Panc1 (cell line): ENCODE measurements around the gene ENTREP1. TPM values are rescaled to one million over a fixed set of nuclear protein-coding genes. Genes with fewer than 3 reads are reported as not detected.

ENCODE experiments used
- ATAC-seq: fragments of 200-7000 bp; cut with Tn5 transposase; 2 replicates; pipeline ENCODE4 v1.9.1; 2020; ENCODE audit warnings: mild to moderate bottlenecking, moderate library complexity
- Bru-seq: library from RNA; stranded (reverse); fragments of 400-500 nt; gene quantifications from one replicate; lab custom pipeline; 2021; lab: Mats Ljungman, UMichigan
- BruChase-seq, 2 experiments: library from RNA; stranded (reverse); fragments of 400-500 nt; gene quantifications; one replicate each; lab custom pipeline; 2021; lab: Mats Ljungman, UMichigan
- BruUV-seq: library from RNA; stranded (reverse); fragments of 400-500 nt; replicated peaks from 2 replicates; lab custom pipeline; 2021; lab: Mats Ljungman, UMichigan
- CTCF ChIA-PET: fragments of 300-600 bp; sonication (Branson Sonifier 250); formaldehyde crosslinking; loops from one replicate; lab custom pipeline; 2022; ENCODE audit warnings: antibody characterized with exemption; lab: Charles Lee
- POLR2A ChIA-PET: fragments of 300-600 bp; sonication (Branson Sonifier 250); formaldehyde crosslinking; loops from one replicate; lab custom pipeline; 2022; ENCODE audit warnings: antibody characterized with exemption; lab: Charles Lee
- DNase-seq: peaks from one replicate; pipeline ENCODE4 v3.0.0-alpha.2; 2010; ENCODE audit warnings: low read depth, low spot score
- H3K27ac ChIP-seq: 2 replicates; pipeline ENCODE4 v1.5.1; 2011; ENCODE audit warnings: mild to moderate bottlenecking, low read length, inconsistent platforms
- H3K27me3 ChIP-seq: fragments of 200-500 bp; sonication (Bioruptor generic); 2 replicates; pipeline ENCODE4 v1.6.0; 2014; ENCODE audit warnings: low read length, inconsistent platforms; ENCODE audit not compliant: control insufficient read depth, insufficient read depth
- H3K36me3 ChIP-seq: fragments of 200-500 bp; sonication (Bioruptor generic); 2 replicates; pipeline ENCODE4 v1.5.1; 2014; ENCODE audit warnings: inconsistent platforms, mild to moderate bottlenecking, low read length, moderate library complexity; ENCODE audit not compliant: control insufficient read depth, insufficient read depth
- H3K4me1 ChIP-seq: 2 replicates; pipeline ENCODE4 v1.5.1; 2011; ENCODE audit warnings: inconsistent platforms, mild to moderate bottlenecking, low read length, moderate library complexity; ENCODE audit not compliant: control insufficient read depth, insufficient read depth
- H3K4me3 ChIP-seq, 2 experiments: 2 replicates each; pipeline ENCODE4 v1.5.1; 2011 to 2012; ENCODE audit warnings: low read depth in 2 of 2, low read length in 2 of 2, mild to moderate bottlenecking in 2 of 2, inconsistent platforms in 1 of 2, moderate library complexity in 1 of 2
- H3K9me3 ChIP-seq: fragments of 200-500 bp; sonication (Bioruptor generic); 2 replicates; pipeline ENCODE4 v1.5.1; 2014; ENCODE audit warnings: low read depth, mild to moderate bottlenecking, inconsistent platforms, low read length, moderate library complexity; ENCODE audit not compliant: control insufficient read depth, insufficient read depth
- POLR2AphosphoS5 ChIP-seq: IDR thresholded peaks from 2 replicates; pipeline ENCODE4 v1.6.1; 2012; ENCODE audit warnings: mild to moderate bottlenecking, low read depth, low read length, moderate library complexity
- SIN3A ChIP-seq: IDR thresholded peaks from 2 replicates; pipeline ENCODE4 v1.6.1; 2012; ENCODE audit warnings: low read depth, mild to moderate bottlenecking, low read length, moderate library complexity, borderline replicate concordance; ENCODE audit not compliant: insufficient read depth
- TCF7L2 ChIP-seq: IDR thresholded peaks from 2 replicates; pipeline ENCODE4 v1.6.1; 2011; ENCODE audit warnings: mild to moderate bottlenecking, low read depth, low read length, inconsistent platforms
- in situ Hi-C: cut with HindIII; loops from 2 replicates; pipeline ENCODE4 v1.10.0; 2016; ENCODE audit warnings: low sequenced_read_pairs, low pct_unique_long_range_greater_than_20kb
- intact Hi-C: fragments of 100-400 bp; cut with micrococcal nuclease; formaldehyde crosslinking; loops from one replicate; pipeline ENCODE4 v1.10.0; 2022; ENCODE audit not compliant: unreplicated experiment
- long read RNA-seq: library from polyadenylated mRNA; unstranded; transcript quantifications from one replicate; pipeline ENCODE4 v2.0.0, GENCODE V29; 2021; ENCODE audit not compliant: unreplicated experiment
- polyA plus RNA-seq: library from polyadenylated mRNA; unstranded; fragments of >200 nt; gene quantifications from one replicate; pipeline ENCODE4 v1.2.1, GENCODE V29; 2012; ENCODE audit warnings: missing spikeins; ENCODE audit not compliant: insufficient read length
- total RNA-seq: library from RNA; stranded (reverse); gene quantifications from one replicate; pipeline ENCODE4 v1.2.1, GENCODE V29; 2021; ENCODE audit not compliant: unreplicated experiment
- TF ChIP-seq, protein P1 (sequence below): fragments of 450-650 bp; IDR thresholded peaks from 2 replicates; pipeline ENCODE4 v1.5.1; 2017; ENCODE audit warnings: mild to moderate bottlenecking
- TF ChIP-seq, protein P2 (sequence below), 2 experiments: IDR thresholded peaks; 2 replicates each; pipeline ENCODE4 v1.6.1; 2011 to 2012; ENCODE audit warnings: low read depth in 2 of 2, control low read depth in 1 of 2, low read length in 1 of 2, mild to moderate bottlenecking in 1 of 2, moderate library complexity in 1 of 2; ENCODE audit not compliant: insufficient read depth in 1 of 2

The ENTREP1 gene, protein sequence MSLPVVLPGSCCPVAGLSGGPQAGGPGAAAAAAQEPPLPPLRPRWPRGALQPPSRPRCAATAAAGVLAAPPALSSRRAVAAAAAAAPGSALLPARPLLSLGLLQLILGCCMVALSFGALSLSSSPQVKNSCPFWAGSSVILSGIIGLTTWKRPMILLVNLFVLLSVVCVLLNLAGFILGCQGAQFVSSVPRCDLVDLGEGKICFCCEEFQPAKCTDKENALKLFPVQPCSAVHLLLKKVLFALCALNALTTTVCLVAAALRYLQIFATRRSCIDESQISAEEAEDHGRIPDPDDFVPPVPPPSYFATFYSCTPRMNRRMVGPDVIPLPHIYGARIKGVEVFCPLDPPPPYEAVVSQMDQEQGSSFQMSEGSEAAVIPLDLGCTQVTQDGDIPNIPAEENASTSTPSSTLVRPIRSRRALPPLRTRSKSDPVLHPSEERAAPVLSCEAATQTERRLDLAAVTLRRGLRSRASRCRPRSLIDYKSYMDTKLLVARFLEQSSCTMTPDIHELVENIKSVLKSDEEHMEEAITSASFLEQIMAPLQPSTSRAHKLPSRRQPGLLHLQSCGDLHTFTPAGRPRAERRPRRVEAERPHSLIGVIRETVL
- total RNA-seq = 0.13 TPM
- polyA plus RNA-seq = not detected
- percentile 13 among the genes with signal in this experiment for Bru-seq, nascent RNA
- percentile 7 among the genes with signal in this experiment for BruChase-seq, experiment 1, labeled RNA remaining after a 2-hour chase
- BruChase-seq, experiment 2, labeled RNA remaining after a 6-hour chase = percentile 6 among the genes with signal in this experiment
- long read RNA-seq = 0 reads

DNA sequence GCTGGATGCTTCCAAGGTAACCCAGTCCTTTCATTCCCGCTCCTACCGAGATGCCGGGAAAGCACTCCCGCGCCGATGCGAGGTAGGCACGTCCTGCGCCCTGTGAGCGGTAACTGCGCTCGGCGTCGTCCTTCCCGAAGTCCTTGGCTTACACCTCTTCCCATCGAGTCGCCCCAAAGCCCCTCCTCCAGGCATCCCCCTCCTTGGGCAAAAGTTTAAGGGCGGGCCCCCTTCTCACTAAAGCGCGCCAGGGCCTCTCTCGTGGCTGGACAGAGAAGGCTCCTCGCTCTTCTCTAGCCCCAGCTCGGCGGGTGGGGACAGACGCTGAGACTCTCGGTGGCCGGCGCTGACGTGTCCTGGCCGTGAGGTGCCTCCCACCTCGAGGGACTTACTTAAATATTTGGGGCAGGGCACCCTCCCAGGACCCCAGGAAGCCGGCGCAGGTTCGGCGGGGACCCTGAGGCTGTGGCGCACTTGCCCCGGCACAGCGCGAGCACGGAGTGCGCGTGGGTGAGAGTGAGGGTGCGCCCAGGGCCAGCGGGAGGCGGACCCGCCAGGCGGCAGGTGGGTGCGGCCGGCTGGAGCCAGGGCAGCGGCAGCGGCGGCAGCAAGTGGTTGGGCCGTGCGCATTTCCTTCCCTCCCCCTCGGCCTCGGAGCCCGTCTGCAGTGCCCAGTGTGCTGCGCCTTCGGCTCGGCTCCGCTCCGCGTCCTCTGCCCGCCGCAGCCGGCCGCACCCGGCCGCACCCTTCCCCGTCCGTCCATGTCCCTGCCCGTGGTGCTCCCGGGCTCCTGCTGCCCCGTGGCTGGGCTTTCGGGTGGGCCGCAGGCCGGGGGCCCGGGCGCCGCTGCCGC, at the start of gene ENTREP1:
Gene ENTREP1, plus strand, starts transcription at position 667 of the 853 bp plus-strand sequence. Its CDS starts 95 bp downstream, at position 762.
- Histone ChIP-seq H3K4me1 (no peaks in the 10 kb centered on the region), H3K36me3 (no peaks in the 10 kb centered on the region), H3K27ac (no peak within 1 kb of the TSS), H3K9me3 (no peaks in the 10 kb centered on the region), H3K27me3 (peaks cover 17% of the 10 kb centered on the region), H3K4me3 (peak within 1 kb of the TSS; percentile 27 to 37)
- in situ Hi-C loops = no loop called here
- ATAC-seq (peak; percentile 91), DNase-seq (no peak)
- ChIA-PET POLR2A (no interaction called here), CTCF (no interaction called here)
- no TSS peak for BruUV-seq
- TF ChIP-seq, protein P1, sequence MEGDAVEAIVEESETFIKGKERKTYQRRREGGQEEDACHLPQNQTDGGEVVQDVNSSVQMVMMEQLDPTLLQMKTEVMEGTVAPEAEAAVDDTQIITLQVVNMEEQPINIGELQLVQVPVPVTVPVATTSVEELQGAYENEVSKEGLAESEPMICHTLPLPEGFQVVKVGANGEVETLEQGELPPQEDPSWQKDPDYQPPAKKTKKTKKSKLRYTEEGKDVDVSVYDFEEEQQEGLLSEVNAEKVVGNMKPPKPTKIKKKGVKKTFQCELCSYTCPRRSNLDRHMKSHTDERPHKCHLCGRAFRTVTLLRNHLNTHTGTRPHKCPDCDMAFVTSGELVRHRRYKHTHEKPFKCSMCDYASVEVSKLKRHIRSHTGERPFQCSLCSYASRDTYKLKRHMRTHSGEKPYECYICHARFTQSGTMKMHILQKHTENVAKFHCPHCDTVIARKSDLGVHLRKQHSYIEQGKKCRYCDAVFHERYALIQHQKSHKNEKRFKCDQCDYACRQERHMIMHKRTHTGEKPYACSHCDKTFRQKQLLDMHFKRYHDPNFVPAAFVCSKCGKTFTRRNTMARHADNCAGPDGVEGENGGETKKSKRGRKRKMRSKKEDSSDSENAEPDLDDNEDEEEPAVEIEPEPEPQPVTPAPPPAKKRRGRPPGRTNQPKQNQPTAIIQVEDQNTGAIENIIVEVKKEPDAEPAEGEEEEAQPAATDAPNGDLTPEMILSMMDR = no peak
- TF ChIP-seq POLR2AphosphoS5 (no peak), TCF7L2 (no peak), SIN3A (no peak)
- TF ChIP-seq, protein P2, sequence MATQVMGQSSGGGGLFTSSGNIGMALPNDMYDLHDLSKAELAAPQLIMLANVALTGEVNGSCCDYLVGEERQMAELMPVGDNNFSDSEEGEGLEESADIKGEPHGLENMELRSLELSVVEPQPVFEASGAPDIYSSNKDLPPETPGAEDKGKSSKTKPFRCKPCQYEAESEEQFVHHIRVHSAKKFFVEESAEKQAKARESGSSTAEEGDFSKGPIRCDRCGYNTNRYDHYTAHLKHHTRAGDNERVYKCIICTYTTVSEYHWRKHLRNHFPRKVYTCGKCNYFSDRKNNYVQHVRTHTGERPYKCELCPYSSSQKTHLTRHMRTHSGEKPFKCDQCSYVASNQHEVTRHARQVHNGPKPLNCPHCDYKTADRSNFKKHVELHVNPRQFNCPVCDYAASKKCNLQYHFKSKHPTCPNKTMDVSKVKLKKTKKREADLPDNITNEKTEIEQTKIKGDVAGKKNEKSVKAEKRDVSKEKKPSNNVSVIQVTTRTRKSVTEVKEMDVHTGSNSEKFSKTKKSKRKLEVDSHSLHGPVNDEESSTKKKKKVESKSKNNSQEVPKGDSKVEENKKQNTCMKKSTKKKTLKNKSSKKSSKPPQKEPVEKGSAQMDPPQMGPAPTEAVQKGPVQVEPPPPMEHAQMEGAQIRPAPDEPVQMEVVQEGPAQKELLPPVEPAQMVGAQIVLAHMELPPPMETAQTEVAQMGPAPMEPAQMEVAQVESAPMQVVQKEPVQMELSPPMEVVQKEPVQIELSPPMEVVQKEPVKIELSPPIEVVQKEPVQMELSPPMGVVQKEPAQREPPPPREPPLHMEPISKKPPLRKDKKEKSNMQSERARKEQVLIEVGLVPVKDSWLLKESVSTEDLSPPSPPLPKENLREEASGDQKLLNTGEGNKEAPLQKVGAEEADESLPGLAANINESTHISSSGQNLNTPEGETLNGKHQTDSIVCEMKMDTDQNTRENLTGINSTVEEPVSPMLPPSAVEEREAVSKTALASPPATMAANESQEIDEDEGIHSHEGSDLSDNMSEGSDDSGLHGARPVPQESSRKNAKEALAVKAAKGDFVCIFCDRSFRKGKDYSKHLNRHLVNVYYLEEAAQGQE (IDR thresholded peaks at IDR 0.05; ENCODE audit: insufficient read depth in 1 of 2, low read depth in 2 of 2, low read length in 1 of 2) = no peak
- intact Hi-C loops = no loop called here

DNA sequence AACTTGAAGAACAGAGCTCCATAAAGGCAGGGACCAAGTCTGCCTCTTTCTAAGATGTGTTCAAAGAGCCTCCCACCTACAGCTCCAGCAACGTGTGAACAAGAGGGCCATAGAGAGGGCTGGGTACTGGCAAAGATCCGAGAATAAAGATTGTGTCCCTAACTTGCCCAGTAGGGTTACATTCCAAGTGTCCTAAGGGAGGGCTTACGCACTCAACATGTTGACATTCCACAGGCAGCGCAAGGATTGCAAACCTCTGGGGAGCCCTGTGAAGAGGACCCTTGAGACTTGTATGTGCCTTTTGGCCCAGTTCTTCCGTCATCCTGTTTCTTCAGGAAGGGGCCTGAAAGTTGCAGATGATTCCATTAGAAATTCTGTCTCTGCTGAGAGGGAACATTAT, 48.2 kb upstream of the ENTREP1 start:
- intact Hi-C loops = loop anchor here (10.0 kb wide), 1 partner anchor 58 kb away; no protein-coding TSS in a partner anchor
- ATAC-seq = no peak
- H3K4me3 ChIP-seq = no peak overlapping the region
- CTCF ChIA-PET = no interaction called here
- H3K27me3 ChIP-seq = no peaks in the 10 kb centered on the region
- no peak for DNase-seq
- TF ChIP-seq TCF7L2 (no peak), POLR2AphosphoS5 (no peak), SIN3A (no peak)
- TF ChIP-seq, protein P1 = no peak
- POLR2A ChIA-PET = no interaction called here
- H3K27ac ChIP-seq = no peak overlapping the region
- in situ Hi-C loops = no loop called here
- H3K9me3 ChIP-seq = no peaks in the 10 kb centered on the region
- H3K36me3 ChIP-seq = no peaks in the 10 kb centered on the region
- no peaks in the 10 kb centered on the region for H3K4me1 ChIP-seq
- no TSS peak for BruUV-seq
